ENCODE data around the gene OXER1. TPM values are rescaled to one million over a fixed set of nuclear protein-coding genes. Genes with fewer than 3 reads are reported as not detected.

Gene OXER1
- total RNA-seq, 2 donors from 2014 or later = 3.5 to 6.5 TPM

DNA sequence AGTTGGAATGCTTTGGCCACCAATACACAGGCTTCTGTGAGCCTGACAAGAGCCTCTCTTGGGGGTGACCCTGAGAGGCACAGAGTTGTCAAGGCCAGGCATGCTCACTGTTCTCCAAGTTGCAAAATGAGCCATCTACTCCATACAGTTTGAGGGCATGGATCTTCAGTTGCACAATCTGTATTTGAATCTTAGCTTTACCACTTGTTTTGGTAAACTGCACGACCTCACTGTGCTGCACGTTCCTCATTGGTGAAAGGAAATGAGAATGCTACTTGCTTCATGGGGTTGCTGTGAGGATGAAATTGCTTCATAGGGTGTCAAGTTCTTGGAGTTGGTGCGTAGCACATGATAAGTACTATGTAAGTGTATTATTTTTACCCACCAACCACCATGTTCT lies 40.4 kb upstream of the OXER1 start:
- TF ChIP-seq, protein P1, sequence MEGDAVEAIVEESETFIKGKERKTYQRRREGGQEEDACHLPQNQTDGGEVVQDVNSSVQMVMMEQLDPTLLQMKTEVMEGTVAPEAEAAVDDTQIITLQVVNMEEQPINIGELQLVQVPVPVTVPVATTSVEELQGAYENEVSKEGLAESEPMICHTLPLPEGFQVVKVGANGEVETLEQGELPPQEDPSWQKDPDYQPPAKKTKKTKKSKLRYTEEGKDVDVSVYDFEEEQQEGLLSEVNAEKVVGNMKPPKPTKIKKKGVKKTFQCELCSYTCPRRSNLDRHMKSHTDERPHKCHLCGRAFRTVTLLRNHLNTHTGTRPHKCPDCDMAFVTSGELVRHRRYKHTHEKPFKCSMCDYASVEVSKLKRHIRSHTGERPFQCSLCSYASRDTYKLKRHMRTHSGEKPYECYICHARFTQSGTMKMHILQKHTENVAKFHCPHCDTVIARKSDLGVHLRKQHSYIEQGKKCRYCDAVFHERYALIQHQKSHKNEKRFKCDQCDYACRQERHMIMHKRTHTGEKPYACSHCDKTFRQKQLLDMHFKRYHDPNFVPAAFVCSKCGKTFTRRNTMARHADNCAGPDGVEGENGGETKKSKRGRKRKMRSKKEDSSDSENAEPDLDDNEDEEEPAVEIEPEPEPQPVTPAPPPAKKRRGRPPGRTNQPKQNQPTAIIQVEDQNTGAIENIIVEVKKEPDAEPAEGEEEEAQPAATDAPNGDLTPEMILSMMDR (conservative IDR thresholded peaks at IDR 0.05) = no peak
- peaks cover 31% of the 10 kb centered on the region for H3K27me3 Mint-ChIP-seq (ENCODE audit: insufficient read depth)
- no peaks in the 10 kb centered on the region for H3K36me3 Mint-ChIP-seq (ENCODE audit: low read depth)
- Histone ChIP-seq H3K36me3 (ENCODE audit: control insufficient read depth, insufficient read depth, low read length) (no peaks in the 10 kb centered on the region), H3K9me3 (ENCODE audit: control insufficient read depth, low read length) (no peaks in the 10 kb centered on the region), H3K9ac (ENCODE audit: extremely low read depth, low read length, poor library complexity, severe bottlenecking) (no peak overlapping the region), H3K4me3 (ENCODE audit: low read length) (no peak overlapping the region), H3K27ac (ENCODE audit: low read depth, low read length) (no peak overlapping the region), H3K27me3 (ENCODE audit: control insufficient read depth, insufficient read depth, low read length, poor library complexity, severe bottlenecking) (peaks cover 40% of the 10 kb centered on the region), H3K4me1 (ENCODE audit: control insufficient read depth, insufficient read depth, low read length) (peaks cover 4% of the 10 kb centered on the region)
- H3K4me1 Mint-ChIP-seq = peaks cover 12% of the 10 kb centered on the region
- DNase-seq = no peak
- 92% methylated on average over 2 of the region's 3 CpGs for WGBS, 2 experiments (ENCODE audit: insufficient coverage in 1 of 2, insufficient read length in 1 of 2)
- no peak overlapping the region for H3K4me3 Mint-ChIP-seq
- H3K27ac Mint-ChIP-seq = no peak overlapping the region
- H3K9me3 Mint-ChIP-seq = no peaks in the 10 kb centered on the region

DNA sequence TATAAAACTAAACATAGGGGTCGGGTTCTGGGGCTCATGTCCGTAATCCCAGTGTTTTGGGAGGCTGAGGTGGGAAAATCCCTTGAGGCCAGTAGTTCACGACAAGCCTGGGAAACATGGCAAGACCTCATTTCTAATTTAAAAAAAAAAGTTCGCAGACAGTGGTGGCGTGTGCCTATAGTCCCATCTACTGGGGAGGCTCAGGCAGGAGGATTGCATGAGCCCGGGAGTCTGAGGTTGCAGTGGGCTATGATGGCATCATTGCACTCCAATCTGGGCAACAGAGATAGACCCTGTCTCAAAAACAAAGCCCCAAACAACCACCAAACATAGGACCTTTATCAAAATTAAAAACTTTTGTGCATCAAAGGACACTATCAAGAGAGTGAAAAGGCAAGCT lies 38.2 kb upstream of the OXER1 start:
- no peak overlapping the region for H3K27ac Mint-ChIP-seq
- peaks cover 3% of the 10 kb centered on the region for H3K9me3 Mint-ChIP-seq
- H3K4me3 Mint-ChIP-seq = no peak overlapping the region
- peaks cover 3% of the 10 kb centered on the region for H3K36me3 Mint-ChIP-seq (ENCODE audit: low read depth)
- 94 to 98% methylated on average over 6 of the region's 6 CpGs for WGBS, 2 experiments (ENCODE audit: insufficient coverage in 1 of 2, insufficient read length in 1 of 2)
- no peaks in the 10 kb centered on the region for H3K4me1 ChIP-seq (ENCODE audit: control insufficient read depth, insufficient read depth, low read length)
- DNase-seq = no peak
- H3K36me3 ChIP-seq (ENCODE audit: control insufficient read depth, insufficient read depth, low read length) = no peaks in the 10 kb centered on the region
- no peak overlapping the region for H3K9ac ChIP-seq (ENCODE audit: extremely low read depth, low read length, poor library complexity, severe bottlenecking)
- no peak overlapping the region for H3K4me3 ChIP-seq (ENCODE audit: low read length)
- H3K27ac ChIP-seq (ENCODE audit: low read depth, low read length) = no peak overlapping the region
- no peaks in the 10 kb centered on the region for H3K4me1 Mint-ChIP-seq
- peaks cover 48% of the 10 kb centered on the region for H3K27me3 ChIP-seq (ENCODE audit: control insufficient read depth, insufficient read depth, low read length, poor library complexity, severe bottlenecking)
- H3K9me3 ChIP-seq (ENCODE audit: control insufficient read depth, low read length) = peaks cover 6% of the 10 kb centered on the region
- TF ChIP-seq, protein P1 (conservative IDR thresholded peaks at IDR 0.05) = no peak
- H3K27me3 Mint-ChIP-seq (ENCODE audit: insufficient read depth) = peaks cover 37% of the 10 kb centered on the region

- Histone ChIP-seq H3K27me3 (ENCODE audit: control insufficient read depth, insufficient read depth, low read length, poor library complexity, severe bottlenecking) (peaks cover 50% of the 10 kb centered on the region), H3K36me3 (ENCODE audit: control insufficient read depth, insufficient read depth, low read length) (no peaks in the 10 kb centered on the region), H3K4me3 (ENCODE audit: low read length) (no peak overlapping the region), H3K27ac (ENCODE audit: low read depth, low read length) (no peak overlapping the region), H3K9ac (ENCODE audit: extremely low read depth, low read length, poor library complexity, severe bottlenecking) (no peak overlapping the region), H3K4me1 (ENCODE audit: control insufficient read depth, insufficient read depth, low read length) (no peaks in the 10 kb centered on the region), H3K9me3 (ENCODE audit: control insufficient read depth, low read length) (peaks cover 10% of the 10 kb centered on the region)
- WGBS, 2 experiments (ENCODE audit: insufficient coverage in 1 of 2, insufficient read length in 1 of 2) = 85 to 91% methylated on average over 3 to 4 of the region's 4 CpGs
- TF ChIP-seq, protein P1 (conservative IDR thresholded peaks at IDR 0.05) = no peak
- Mint-ChIP-seq H3K36me3 (ENCODE audit: low read depth) (peaks cover 4% of the 10 kb centered on the region), H3K27me3 (ENCODE audit: insufficient read depth) (peaks cover 37% of the 10 kb centered on the region), H3K4me1 (no peaks in the 10 kb centered on the region), H3K9me3 (peaks cover 4% of the 10 kb centered on the region), H3K4me3 (no peak overlapping the region), H3K27ac (no peak overlapping the region)
- DNase-seq = no peak
Observed at GRCh38 chr2:42801381-42801780, 37.4 kb upstream of the OXER1 start.
